GM04503 (cell line): Measurements from ENCODE around the gene ANGPTL5.
"Not testable (repeated sequence)": the region's sequence is repeated elsewhere in the genome, so short reads cannot be mapped to it uniquely, and the experiment has no call there.

Experiments
- DNase-seq: peaks from one replicate; pipeline ENCODE4 v3.0.0-alpha.2; 2012; ENCODE audit warnings: low read depth

Gene ANGPTL5

GRCh38 chr11:101885631-101886030 is 30.7 kb downstream of the ANGPTL5 start:
- no peak for DNase-seq

DNA sequence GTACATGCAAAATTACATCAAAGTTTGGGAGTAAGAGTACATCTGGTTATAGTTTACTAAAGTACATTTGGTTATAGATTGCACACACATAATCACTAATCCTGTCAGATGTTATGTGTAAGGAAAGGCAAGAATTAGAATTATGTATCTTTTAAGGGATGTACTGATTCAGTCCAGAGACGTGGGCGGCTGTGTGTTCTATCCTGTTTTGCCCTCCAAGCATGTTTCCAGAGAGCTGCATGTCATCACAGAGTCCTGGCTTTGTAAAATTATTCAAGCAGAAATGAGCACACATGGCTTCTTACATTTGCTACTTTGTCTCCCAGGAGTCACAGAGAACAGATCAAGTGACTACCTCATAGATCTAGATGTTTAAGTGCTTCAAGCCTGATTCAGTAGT is 34.7 kb downstream of the ANGPTL5 start:
- no peak for DNase-seq

DNA sequence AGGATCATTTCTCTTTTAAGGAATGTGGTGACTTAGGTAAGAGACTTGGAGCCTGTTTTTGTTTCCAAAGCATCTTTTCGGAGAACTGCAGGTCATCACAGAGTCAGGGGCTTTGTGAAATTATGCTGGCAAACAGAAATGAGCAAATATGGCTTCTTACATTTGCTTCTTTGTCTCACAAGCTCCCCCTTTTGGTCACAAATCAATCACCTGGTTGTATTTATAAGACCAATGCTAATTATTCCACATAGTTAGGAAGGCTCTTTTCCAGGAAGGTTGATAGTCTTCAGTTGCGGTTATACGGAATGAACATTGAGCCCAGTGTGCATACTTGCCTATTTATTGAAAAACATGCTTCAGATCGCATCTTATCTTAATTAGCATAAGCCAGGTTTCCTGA is 36.1 kb downstream of the ANGPTL5 start:
- no peak for DNase-seq

DNA sequence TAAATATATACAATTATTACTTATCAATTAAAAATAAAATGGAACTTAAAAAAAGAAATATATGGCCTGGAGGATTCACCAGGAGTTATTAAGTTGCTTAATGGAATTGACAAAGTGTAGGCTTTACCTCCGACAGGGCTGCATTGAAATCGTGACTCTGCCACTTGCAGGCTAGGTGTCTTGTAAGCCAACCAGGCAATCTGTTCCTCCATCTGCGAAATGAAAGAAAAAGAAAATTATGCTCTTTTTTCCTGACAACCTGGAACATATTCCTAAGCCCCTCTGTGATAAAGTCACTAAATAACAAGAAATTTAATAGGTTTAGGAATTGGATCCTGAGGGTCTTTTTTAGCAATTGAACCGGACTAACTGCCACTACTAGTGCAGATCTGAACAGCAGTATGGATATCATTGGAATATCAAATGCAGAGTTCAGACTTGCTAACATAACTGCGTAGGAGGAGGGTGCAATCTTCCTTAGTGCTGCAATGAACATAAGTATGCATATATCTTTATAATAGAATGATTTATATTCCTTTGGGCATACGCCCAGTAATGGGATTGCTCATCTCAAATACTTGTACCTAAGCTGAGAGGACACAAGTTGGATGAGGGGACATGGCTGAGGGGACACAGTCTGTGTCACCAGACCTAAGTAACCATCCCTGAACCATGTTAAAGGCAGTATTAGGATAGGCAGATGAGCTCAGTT is 44.0 kb downstream of the ANGPTL5 start:
- DNase-seq = no peak

GRCh38 chr11:101870510-101870909 is 45.8 kb downstream of the ANGPTL5 start:
- DNase-seq = no peak

DNA sequence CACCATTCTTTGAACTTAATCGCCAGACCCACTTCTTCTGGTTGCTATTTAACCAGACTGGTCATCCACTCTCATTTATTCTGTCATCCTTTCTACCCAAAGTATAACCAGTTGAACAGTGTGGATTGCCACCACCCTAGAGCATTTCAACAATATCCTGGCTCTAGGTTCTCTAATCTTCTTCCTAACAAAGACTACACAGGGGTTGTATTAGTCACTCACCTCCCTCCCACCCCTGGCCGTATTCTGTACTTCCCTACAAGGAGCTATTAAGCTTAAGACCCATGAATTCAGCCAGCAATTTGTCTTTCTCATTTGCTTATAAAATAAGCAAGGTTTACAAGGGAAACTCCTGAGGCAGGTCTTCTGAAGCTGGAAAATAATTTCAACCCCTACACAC is 48.4 kb downstream of the ANGPTL5 start:
- no peak for DNase-seq

- DNase-seq = no peak
Observed at GRCh38 chr11:101866619-101867491, 49.5 kb downstream of the ANGPTL5 start.

DNA sequence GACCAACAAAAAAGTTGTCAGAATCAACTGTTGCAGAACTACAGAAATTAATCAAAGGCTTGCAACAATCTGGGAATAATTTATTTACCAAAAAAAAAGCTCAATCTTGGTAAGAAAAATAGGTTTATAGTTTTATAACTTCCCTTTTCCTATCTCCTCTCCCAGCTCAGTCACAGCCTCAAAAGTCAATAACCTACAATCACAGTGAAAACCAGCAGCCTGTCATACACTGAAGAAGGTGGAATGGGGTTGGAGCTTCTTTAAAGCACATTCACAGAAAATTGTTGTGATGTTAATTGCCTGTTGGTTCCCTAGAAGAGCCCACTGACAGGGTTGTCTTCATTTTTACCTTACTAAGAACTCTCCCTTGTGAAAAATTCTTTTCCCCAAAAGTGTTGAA is 52.2 kb downstream of the ANGPTL5 start:
- DNase-seq = no peak

DNA sequence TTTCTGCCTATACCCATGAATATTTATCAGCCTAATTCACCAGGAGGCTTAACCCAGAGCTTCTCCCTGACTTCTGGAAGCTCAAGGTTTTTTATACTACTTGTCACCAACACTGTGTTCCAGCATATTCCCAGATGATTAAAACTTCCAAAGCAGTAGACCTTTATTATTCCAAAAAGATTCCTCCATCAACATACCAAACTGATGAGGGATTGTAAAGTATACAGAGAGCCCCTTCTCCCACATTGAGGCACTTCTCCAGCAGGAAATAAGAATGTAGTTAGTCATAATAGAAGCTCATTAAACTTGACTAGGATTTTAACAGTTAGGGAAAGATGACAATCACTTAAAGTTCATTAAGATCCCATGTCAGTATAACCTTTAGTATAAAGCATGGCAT is 53.0 kb downstream of the ANGPTL5 start:
- DNase-seq = no peak

- no peak for DNase-seq
Observed at GRCh38 chr11:101862391-101863233, 53.7 kb downstream of the ANGPTL5 start.

DNA sequence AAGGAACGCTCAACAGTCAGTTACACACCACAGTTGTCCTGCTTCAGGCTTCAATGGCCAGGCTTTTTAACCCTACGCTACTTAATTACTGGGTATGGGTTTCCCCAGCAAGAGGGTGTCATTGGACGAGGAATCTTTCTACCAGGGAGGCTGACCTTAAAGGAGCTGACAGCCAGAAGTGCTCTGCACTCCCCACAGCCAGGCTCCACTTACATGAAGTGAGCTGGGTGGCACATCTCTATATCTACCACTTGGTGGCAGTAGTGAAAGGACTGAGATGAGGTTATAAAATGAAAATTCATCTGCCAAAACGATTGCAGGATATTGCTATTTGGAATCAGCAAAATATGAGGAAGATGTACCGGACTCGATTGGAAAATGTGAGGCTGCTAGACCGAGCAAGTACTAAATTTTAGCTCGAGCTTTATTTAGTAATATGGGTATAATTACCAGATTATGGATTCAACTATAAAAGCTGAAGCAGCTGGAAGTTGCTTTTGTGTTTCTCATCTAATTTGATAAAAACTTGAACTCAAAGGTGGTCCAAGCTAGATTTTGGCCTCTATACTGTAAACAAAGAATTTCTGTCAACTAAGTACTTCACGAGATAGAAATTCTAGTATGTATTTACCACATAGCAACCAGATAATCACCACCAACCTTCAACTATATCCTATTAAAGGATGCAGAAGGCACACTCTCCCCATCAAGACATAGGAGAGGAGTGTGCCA is 55.5 kb downstream of the ANGPTL5 start:
- no peak for DNase-seq

DNA sequence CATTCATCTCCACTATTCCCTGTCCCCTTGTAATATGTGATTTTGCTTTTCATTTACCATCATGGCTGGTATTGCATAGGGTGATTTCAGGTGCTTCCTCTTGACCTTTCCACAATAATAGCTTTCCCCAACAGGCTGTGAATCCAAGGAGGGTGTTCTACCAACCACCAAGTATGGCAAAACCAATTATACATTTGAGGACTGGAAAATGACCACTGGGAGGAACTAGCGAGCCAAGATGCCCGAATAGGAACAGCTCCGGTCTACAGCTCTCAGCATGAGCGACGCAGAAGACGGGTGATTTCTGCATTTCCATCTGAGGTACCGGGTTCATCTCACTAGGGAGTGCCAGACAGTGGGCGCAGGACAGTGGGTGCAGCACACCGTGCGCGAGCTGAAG is 64.1 kb downstream of the ANGPTL5 start:
- not testable (repeated sequence) for DNase-seq

GRCh38 chr11:101848262-101848661 is 68.1 kb downstream of the ANGPTL5 start:
- no peak for DNase-seq

DNA sequence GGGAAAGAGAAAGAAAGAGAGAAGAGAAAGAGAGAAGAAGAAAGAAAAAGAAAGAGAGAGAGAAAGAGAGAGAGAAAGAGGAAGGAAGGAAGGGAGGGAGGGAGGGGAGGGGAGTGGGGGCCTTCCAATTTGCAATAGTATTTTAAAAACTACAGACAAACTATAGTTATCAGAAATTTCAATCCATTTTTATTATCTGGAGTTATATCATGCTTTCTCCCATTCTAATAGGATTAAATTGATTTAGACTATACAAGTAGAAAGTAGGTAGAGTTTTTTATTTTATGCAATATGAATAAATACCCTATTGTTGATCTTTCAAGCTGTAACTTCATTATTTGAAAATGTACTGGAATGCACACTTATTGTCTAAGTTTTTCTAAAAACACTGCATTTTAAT is 71.7 kb downstream of the ANGPTL5 start:
- DNase-seq = no peak

GRCh38 chr11:101840704-101841103 is 75.6 kb downstream of the ANGPTL5 start:
- no peak for DNase-seq
